Measurements from ENCODE around the gene TRRAP. TPM values are rescaled to one million over a fixed set of nuclear protein-coding genes. Genes with fewer than 3 reads are reported as not detected.
"Not testable (repeated sequence)": the region's sequence is repeated elsewhere in the genome, so short reads cannot be mapped to it uniquely, and the experiment has no call there.

The TRRAP gene
- total RNA-seq, 3 donors from 2014 or later: 47.0 to 48.7 (median 47.5) TPM

DNA sequence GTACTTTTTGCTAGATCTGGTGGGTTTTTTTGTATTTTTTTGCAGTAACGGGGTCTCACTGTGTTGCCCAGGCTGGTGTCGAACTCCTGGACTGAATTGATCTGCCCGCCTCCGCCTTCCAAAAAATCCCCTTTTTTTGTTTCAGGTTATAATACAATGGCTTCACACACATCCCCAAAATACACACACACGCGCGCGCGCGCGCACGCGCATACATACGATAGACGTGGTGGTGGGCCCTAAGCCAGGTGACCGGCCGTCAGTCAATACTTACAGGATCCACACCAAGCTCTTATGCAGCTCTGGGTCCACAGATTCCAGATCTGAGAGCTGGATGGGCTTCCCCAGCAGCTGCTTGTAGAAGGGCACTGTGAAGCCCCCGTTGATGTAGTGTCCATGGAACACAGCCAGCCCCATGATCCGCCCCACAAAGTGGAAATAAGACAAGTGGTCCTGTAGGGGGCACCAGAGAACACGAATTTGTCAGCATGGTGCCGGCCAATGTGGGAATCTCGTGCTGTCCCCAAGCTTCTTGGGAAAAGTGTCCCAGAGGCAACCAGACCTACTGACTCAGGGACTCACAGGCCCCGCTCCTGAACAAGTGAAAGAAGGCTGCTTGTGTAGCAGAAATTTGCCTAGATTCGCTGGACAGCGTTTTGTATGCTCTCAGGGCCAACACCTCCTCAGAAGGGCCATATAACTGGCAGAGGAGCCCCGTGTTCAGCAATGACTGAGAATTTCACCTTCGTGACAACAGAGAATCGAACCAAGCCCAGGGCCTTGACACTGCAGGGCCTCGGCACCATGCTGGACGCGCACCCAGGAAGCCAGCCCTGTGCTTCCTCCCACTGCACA lies 162.0 kb downstream of the TRRAP start:
- peak; percentile 57 to 68 for ATAC-seq
- no peak overlapping the region for H3K4me3 Mint-ChIP-seq
- no peaks in the 10 kb centered on the region for H3K9me3 Mint-ChIP-seq
- H3K36me3 Mint-ChIP-seq (ENCODE audit: insufficient read depth): peaks cover 52% of the 10 kb centered on the region
- no peaks in the 10 kb centered on the region for H3K4me1 Mint-ChIP-seq (ENCODE audit: low read depth)
- no peaks in the 10 kb centered on the region for H3K27me3 Mint-ChIP-seq (ENCODE audit: low read depth)
- DNase-seq: peak; percentile 58

DNA sequence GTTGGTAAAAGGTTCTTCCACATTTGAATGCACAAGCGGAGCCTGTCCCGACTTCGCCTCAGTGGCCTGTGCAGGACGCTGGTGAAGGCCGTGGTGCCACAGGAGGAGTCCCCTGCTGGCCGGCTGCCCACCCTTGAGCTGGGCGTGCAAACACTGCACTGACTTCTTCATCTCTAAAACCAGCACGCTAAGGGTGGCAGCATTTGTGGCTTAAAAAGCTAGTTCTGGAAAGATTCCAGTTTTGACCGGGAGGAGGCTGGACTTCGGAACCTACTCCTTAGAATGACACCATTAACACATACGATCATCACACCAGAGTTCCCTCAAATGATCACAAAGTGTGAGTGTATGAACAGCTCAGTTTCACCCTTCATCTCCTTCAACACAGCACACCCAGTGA lies 163.2 kb downstream of the TRRAP start:
- Mint-ChIP-seq H3K4me3 (no peak overlapping the region), H3K36me3 (ENCODE audit: insufficient read depth) (peaks cover 55% of the 10 kb centered on the region), H3K4me1 (ENCODE audit: low read depth) (no peaks in the 10 kb centered on the region), H3K27me3 (ENCODE audit: low read depth) (no peaks in the 10 kb centered on the region), H3K9me3 (no peaks in the 10 kb centered on the region)
- no peak for ATAC-seq
- no peak for DNase-seq

DNA sequence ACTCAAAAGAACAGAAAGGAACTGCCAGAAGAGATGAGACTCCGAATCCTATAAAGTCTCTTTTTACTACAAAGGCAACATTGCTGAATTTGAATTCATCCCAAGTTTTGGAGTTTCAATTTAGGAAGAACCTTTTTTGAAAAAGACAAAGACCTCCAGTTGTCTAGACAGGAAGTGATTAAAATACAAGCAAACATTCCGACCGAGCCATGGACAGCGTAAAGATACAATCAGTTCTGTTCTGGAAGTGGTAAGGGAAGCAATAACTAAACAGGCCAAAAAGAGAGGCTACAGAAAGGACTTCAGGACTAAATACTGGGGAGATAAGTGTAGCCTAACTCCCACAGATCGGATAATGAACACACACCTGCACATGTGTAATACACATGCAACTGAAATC lies 164.6 kb downstream of the TRRAP start:
- H3K27me3 Mint-ChIP-seq (ENCODE audit: low read depth): no peaks in the 10 kb centered on the region
- H3K36me3 Mint-ChIP-seq (ENCODE audit: insufficient read depth): peaks cover 45% of the 10 kb centered on the region
- H3K9me3 Mint-ChIP-seq: no peaks in the 10 kb centered on the region
- DNase-seq (no peak), ATAC-seq (no peak)
- H3K4me1 Mint-ChIP-seq (ENCODE audit: low read depth): no peaks in the 10 kb centered on the region
- no peak overlapping the region for H3K4me3 Mint-ChIP-seq

DNA sequence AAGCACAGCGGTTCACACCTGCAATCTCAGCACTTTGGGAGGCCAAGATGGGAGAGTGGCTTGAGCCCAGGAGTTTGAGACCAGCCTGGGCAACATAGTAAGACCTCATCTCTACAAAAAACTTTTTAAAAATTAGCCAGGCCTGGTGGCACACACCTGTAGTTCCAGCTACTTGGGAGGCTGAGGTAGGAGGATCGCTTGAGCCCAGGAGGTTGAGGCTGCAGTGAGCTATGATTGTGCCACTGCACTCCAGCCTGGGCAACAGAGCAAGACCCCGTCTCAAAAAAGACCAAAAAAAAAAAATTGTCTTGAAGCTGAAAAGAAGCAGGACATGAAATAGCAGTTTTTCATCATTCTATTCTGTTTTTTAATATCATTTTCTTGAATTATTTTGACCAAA lies 166.5 kb downstream of the TRRAP start:
- H3K9me3 Mint-ChIP-seq; H3K4me1 Mint-ChIP-seq (ENCODE audit: low read depth); H3K4me3 Mint-ChIP-seq; ATAC-seq; DNase-seq; H3K27me3 Mint-ChIP-seq (ENCODE audit: low read depth): not testable (repeated sequence)
- peaks cover 48% of the 10 kb centered on the region for H3K36me3 Mint-ChIP-seq (ENCODE audit: insufficient read depth)

DNA sequence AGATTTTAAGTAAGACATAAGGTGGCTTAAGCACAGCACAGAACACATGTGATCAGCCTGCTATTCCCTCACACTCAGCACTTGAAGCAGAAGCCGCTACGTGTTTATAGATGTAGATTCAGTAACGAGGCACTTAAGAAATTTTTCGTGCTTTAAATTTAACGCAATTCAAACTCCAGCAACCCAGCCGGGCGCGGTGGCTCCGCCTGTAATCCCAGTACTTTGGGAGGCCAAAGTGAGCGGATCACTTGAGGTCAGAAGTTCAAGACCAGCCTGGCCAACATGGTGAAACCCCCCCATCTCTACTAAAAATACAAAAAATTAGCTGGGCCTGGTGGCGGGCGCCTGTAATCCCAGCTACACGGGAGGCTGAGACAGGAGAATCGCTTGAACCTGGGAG lies 167.9 kb downstream of the TRRAP start:
- not testable (repeated sequence) for H3K4me3 Mint-ChIP-seq; H3K4me1 Mint-ChIP-seq (ENCODE audit: low read depth)
- peaks cover 43% of the 10 kb centered on the region for H3K36me3 Mint-ChIP-seq (ENCODE audit: insufficient read depth)

DNA sequence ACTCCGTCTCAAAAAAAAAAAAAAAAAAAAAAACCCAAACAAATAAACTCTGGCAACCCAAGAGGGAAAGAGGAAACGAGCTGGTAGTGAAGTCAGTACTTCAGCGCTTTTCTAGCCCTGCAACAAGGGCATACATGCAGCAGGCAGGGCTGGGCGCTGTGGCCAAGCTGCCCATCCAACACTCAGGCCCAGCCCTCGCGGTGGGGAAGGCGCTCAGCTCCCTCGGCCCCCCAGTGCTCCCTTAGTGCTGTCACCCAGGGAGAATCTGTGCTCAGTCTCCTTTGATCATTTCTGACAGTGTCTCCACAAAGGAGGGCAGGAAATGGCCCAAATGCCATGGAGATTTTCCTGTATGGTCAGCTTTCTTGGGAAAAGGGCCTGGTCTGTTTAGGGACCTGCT lies 168.4 kb downstream of the TRRAP start:
- no peak overlapping the region for H3K4me3 Mint-ChIP-seq
- no peaks in the 10 kb centered on the region for H3K9me3 Mint-ChIP-seq
- DNase-seq (no peak), ATAC-seq (no peak)
- H3K36me3 Mint-ChIP-seq (ENCODE audit: insufficient read depth): peaks cover 44% of the 10 kb centered on the region
- H3K4me1 Mint-ChIP-seq (ENCODE audit: low read depth): peaks cover 1% of the 10 kb centered on the region
- H3K27me3 Mint-ChIP-seq (ENCODE audit: low read depth): no peaks in the 10 kb centered on the region

More for the DNA sequence above, 167.9 kb downstream of the TRRAP start:
- not testable (repeated sequence) for DNase-seq; ATAC-seq; H3K9me3 Mint-ChIP-seq; H3K27me3 Mint-ChIP-seq (ENCODE audit: low read depth)

DNA sequence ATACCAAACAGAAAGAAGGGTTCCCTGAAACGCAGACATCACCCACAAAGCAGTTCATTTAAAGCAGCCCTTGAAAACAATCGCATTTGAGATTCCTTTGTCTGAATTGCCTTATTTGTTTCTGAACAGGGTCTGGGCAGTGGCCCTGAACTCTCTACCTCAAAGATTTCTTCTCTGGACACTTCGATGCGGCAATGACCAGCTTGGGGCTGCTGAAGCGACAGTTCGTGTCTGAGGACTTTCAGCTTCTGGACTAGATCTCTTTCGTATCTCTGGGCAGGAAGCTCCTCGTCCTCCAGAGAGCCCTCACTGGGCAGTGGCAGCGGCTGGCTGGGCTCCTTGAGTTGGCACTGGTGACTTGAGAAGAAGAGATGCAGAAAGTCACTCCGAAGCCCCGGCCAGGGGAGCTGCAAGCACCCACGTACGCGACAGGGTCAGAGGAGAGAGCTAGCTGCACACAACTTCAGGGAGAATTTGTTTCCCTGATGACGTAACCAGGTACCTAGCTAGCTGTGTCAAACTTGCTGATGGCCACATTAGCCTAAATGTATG lies 169.3 kb downstream of the TRRAP start:
- DNase-seq (no peak), ATAC-seq (no peak)
- Mint-ChIP-seq H3K9me3 (no peaks in the 10 kb centered on the region), H3K4me1 (ENCODE audit: low read depth) (peaks cover 1% of the 10 kb centered on the region), H3K27me3 (ENCODE audit: low read depth) (no peaks in the 10 kb centered on the region), H3K4me3 (no peak overlapping the region), H3K36me3 (ENCODE audit: insufficient read depth) (peaks cover 45% of the 10 kb centered on the region)

DNA sequence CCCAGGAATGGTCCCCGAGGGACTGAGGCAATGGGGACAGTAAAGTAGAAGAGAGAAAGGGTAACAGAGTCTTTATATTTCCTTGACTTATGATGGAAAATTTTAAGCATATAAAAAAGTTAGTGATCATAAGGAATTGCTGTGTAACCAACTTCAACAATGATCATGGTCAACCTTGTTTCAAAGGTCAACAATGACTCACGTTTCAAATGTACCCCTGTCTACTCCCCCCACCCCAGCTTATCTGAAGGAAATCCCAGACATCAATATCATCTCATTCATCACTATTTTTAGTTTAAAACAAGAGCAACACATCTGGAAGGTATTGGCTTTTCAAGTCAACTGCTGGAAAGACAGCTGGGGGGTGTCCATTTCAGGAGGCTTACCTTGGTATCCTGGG lies 172.6 kb downstream of the TRRAP start:
- Mint-ChIP-seq H3K36me3 (ENCODE audit: insufficient read depth) (peaks cover 33% of the 10 kb centered on the region), H3K27me3 (ENCODE audit: low read depth) (no peaks in the 10 kb centered on the region), H3K9me3 (no peaks in the 10 kb centered on the region), H3K4me3 (no peak overlapping the region), H3K4me1 (ENCODE audit: low read depth) (peaks cover 1% of the 10 kb centered on the region)
- ATAC-seq (no peak), DNase-seq (no peak)

DNA sequence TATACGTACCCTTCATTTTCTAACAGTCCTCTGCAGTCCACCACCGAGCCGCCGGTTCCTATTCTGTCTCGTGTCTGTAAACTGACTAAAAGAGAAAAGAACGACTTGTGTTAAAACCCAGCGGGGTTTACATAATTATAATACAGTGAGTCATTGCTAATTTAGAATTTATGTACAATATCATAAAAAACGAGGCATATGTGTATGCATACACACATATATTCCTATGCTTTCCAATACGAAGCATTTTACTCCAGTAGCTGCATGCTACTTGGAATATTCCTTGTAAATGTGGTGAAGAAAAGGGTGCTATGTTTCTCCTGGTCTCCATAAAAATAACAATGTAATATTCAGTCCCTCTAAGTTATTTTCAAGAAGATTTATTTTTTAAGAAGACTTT lies 176.4 kb downstream of the TRRAP start:
- H3K36me3 Mint-ChIP-seq (ENCODE audit: insufficient read depth): peaks cover 34% of the 10 kb centered on the region
- H3K4me3 Mint-ChIP-seq: no peak overlapping the region
- peaks cover 1% of the 10 kb centered on the region for H3K4me1 Mint-ChIP-seq (ENCODE audit: low read depth)
- DNase-seq: no peak
- H3K27me3 Mint-ChIP-seq (ENCODE audit: low read depth): no peaks in the 10 kb centered on the region
- ATAC-seq: no peak
- H3K9me3 Mint-ChIP-seq: no peaks in the 10 kb centered on the region

DNA sequence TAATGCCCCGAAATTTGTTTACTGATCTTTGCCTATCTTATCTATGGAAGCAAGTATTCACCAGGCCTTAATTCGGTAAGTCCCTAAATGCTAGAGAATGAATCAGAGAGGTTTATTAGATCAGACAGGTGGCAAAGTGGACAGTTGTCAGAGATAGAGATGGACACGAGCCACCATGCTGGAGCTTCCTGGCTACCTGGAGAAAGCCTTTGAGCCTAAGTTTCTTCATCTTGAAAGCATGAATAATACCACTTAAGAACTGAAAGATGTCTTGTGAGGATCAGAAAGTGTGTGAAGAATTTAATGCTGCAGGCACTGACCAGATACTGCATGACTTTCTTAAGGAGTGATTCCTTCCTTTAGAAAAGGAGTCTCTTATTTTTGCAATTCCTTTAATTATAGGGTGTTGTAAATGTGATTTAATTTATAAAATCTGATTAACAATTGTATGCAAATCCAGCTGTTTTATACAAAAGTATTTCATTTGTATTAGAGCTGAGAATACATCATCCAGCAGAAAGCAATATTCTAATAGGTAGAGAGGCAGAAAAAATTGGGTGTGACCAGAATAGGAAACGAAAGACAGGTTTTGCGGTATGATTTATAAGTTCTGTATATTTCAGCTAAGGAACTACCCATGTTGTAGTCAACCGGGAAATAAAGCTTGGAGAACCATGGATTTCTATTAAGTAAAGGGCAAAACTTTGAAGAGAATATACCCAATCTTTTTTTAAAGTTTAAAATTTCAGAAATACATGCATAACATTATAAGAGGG lies 182.9 kb downstream of the TRRAP start:
- H3K9me3 Mint-ChIP-seq: no peaks in the 10 kb centered on the region
- DNase-seq (no peak), ATAC-seq (no peak)
- peaks cover 13% of the 10 kb centered on the region for H3K36me3 Mint-ChIP-seq (ENCODE audit: insufficient read depth)
- no peaks in the 10 kb centered on the region for H3K27me3 Mint-ChIP-seq (ENCODE audit: low read depth)
- no peak overlapping the region for H3K4me3 Mint-ChIP-seq
- H3K4me1 Mint-ChIP-seq (ENCODE audit: low read depth): peaks cover 17% of the 10 kb centered on the region

Other genes with a start within 250 kb of the TRRAP start
- gene TMEM130, start 8.5 kb upstream of the TRRAP start, total RNA-seq: not detected